Right atrium auricular region (tissue), 2 donors: ENCODE measurements around the gene LAMTOR2. TPM values are rescaled to one million over a fixed set of nuclear protein-coding genes. Genes with fewer than 3 reads are reported as not detected.

Experiments used
- DNase-seq: peaks from one replicate; pipeline ENCODE4 v3.0.0-alpha.2; 2019; ENCODE audit warnings: low spot score
- H3K27ac ChIP-seq, 2 donors: fragments of 200-600 bp; sonication (generic); 1 replicate in 1 of 2; 2 replicates in 1 of 2; pipeline ENCODE4 v1.5.1; 2016 to 2019
- H3K27me3 ChIP-seq, 2 donors: fragments of 200-600 bp; sonication (generic); one replicate each; pipeline versions ENCODE4 v1.5.1 to v1.6.0; 2017 to 2019
- H3K36me3 ChIP-seq: fragments of 200-600 bp; sonication (generic); one replicate; pipeline ENCODE4 v1.5.1; 2016
- H3K4me1 ChIP-seq, 2 donors: fragments of 200-600 bp; sonication (generic); one replicate each; pipeline versions ENCODE4 v1.5.1 to v1.6.0; 2017 to 2019
- H3K4me3 ChIP-seq, 2 donors: fragments of 200-600 bp; sonication (generic); 1 replicate in 1 of 2; 2 replicates in 1 of 2; pipeline ENCODE4 v1.5.1; 2017 to 2019; ENCODE audit warnings: mild to moderate bottlenecking in 1 of 2, moderate library complexity in 1 of 2
- H3K9me3 ChIP-seq, 2 donors: fragments of 200-600 bp; sonication (generic); one replicate each; pipeline ENCODE4 v1.5.1; 2019
- CTCF ChIP-seq, 2 donors: fragments of 200-600 bp; sonication (generic); IDR thresholded peaks; one replicate each; pipeline ENCODE4 v1.5.1; 2019; ENCODE audit warnings: antibody characterized with exemption in 2 of 2
- total RNA-seq, 2 donors: library from RNA; depleted of rRNA; stranded (reverse); fragments of >200 nt; gene quantifications; one replicate each; pipeline ENCODE4 v1.1.0, GENCODE V29; 2016

LAMTOR2 gene
- total RNA-seq, 2 donors from 2014 or later: 46.1 to 50.7 TPM

GRCh38 chr1:156062189-156062588 is 7.6 kb downstream of the LAMTOR2 start:
- Histone ChIP-seq H3K4me1 (no peaks in the 10 kb centered on the region), H3K27me3 (no peaks in the 10 kb centered on the region), H3K36me3 (no peaks in the 10 kb centered on the region), H3K27ac (no peak overlapping the region), H3K4me3 (no peak overlapping the region), H3K9me3 (no peaks in the 10 kb centered on the region)
- no peak for TF ChIP-seq CTCF (IDR thresholded peaks at IDR 0.05)
- DNase-seq: no peak

GRCh38 chr1:156063997-156064285 is 9.4 kb downstream of the LAMTOR2 start:
- Histone ChIP-seq H3K36me3 (no peaks in the 10 kb centered on the region), H3K4me3 (no peak overlapping the region), H3K27ac (no peak overlapping the region)

GRCh38 chr1:156064615-156065014 is 10.0 kb downstream of the LAMTOR2 start:
- Histone ChIP-seq H3K27me3 (no peaks in the 10 kb centered on the region), H3K4me1 (no peaks in the 10 kb centered on the region), H3K36me3 (no peaks in the 10 kb centered on the region), H3K27ac (no peak overlapping the region), H3K9me3 (no peaks in the 10 kb centered on the region), H3K4me3 (no peak overlapping the region)
- DNase-seq: no peak
- no peak for TF ChIP-seq CTCF (IDR thresholded peaks at IDR 0.05)

More at GRCh38 chr1:156063997-156064285, 9.4 kb downstream of the LAMTOR2 start:
- H3K27me3 ChIP-seq: no peaks in the 10 kb centered on the region
- H3K9me3 ChIP-seq: no peaks in the 10 kb centered on the region
- no peak for DNase-seq
- no peaks in the 10 kb centered on the region for H3K4me1 ChIP-seq
- TF ChIP-seq CTCF (IDR thresholded peaks at IDR 0.05): no peak

- Histone ChIP-seq H3K27ac (no peak overlapping the region), H3K9me3 (no peaks in the 10 kb centered on the region), H3K4me1 (no peaks in the 10 kb centered on the region), H3K36me3 (no peaks in the 10 kb centered on the region), H3K27me3 (no peaks in the 10 kb centered on the region), H3K4me3 (no peak overlapping the region)
- DNase-seq: no peak
- no peak for TF ChIP-seq CTCF (IDR thresholded peaks at IDR 0.05)
Measured at GRCh38 chr1:156065212-156065611, 10.6 kb downstream of the LAMTOR2 start.

GRCh38 chr1:156065871-156066270 is 11.3 kb downstream of the LAMTOR2 start:
- no peak for TF ChIP-seq CTCF (IDR thresholded peaks at IDR 0.05)
- Histone ChIP-seq H3K27me3 (no peaks in the 10 kb centered on the region), H3K4me3 (no peak overlapping the region), H3K36me3 (no peaks in the 10 kb centered on the region), H3K9me3 (no peaks in the 10 kb centered on the region), H3K27ac (no peak overlapping the region), H3K4me1 (no peaks in the 10 kb centered on the region)
- DNase-seq: no peak

GRCh38 chr1:156067262-156067661 is 12.7 kb downstream of the LAMTOR2 start:
- H3K9me3 ChIP-seq: no peaks in the 10 kb centered on the region
- no peak overlapping the region for H3K4me3 ChIP-seq
- no peaks in the 10 kb centered on the region for H3K4me1 ChIP-seq
- H3K27me3 ChIP-seq: no peaks in the 10 kb centered on the region
- no peak for DNase-seq
- TF ChIP-seq CTCF (IDR thresholded peaks at IDR 0.05): no peak
- no peaks in the 10 kb centered on the region for H3K36me3 ChIP-seq
- no peak overlapping the region for H3K27ac ChIP-seq
